GM12874 (cell line): ENCODE data around the gene S100Z.

Experiments used
- TF ChIP-seq, protein P1 (sequence below): IDR thresholded peaks from 2 replicates; pipeline ENCODE4 v1.5.1; 2011; ENCODE audit warnings: low read depth, mild to moderate bottlenecking, control low read depth, low read length, moderate library complexity; ENCODE audit not compliant: insufficient read depth

The S100Z gene

DNA sequence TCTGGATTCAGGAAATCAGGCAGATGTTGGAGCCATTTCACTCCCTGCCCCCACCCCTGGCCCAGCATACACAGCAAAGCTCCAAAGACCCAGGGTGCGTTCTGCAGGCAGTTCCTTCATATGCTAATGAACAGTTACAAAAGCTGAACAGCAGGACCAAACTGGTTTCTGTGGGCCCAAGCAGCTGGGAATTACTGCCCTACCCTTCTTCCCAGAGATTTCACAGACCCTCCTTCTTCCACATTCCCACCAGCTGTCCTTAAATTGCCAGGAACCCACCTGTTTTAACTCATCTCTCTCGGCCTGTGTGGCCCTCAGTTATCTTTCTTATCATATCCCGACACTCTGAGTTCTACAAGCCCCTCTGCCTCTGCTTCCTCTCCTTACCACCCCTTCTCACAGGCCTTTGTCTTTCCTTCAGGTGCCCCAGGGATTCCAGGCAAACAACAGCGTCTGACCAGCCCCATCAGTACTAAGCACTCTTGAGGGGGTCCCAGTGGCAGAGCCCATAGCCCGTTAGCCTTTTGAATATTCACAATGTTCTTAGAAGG lies 41.6 kb upstream of the S100Z start:
- TF ChIP-seq, protein P1, sequence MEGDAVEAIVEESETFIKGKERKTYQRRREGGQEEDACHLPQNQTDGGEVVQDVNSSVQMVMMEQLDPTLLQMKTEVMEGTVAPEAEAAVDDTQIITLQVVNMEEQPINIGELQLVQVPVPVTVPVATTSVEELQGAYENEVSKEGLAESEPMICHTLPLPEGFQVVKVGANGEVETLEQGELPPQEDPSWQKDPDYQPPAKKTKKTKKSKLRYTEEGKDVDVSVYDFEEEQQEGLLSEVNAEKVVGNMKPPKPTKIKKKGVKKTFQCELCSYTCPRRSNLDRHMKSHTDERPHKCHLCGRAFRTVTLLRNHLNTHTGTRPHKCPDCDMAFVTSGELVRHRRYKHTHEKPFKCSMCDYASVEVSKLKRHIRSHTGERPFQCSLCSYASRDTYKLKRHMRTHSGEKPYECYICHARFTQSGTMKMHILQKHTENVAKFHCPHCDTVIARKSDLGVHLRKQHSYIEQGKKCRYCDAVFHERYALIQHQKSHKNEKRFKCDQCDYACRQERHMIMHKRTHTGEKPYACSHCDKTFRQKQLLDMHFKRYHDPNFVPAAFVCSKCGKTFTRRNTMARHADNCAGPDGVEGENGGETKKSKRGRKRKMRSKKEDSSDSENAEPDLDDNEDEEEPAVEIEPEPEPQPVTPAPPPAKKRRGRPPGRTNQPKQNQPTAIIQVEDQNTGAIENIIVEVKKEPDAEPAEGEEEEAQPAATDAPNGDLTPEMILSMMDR = no peak

DNA sequence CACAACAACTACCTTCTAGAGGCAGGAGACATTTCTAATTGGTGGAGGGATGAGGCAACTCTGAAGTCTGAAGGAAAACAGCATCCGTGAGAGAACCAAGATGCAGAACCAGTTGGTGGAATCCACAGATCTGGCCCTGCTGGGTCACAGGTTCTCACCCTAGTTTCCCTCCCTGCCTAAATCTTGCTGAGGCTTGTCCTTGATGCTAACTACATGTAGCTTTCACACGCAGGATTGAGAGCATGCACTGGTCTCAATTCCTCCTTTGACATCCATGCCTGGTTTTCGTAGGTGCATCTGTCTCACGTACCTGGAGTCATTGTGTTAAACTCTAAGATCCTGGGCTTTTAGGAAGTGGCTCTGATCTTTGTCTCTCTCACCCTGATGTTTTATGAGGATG lies 40.7 kb upstream of the S100Z start:
- TF ChIP-seq, protein P1 = no peak

DNA sequence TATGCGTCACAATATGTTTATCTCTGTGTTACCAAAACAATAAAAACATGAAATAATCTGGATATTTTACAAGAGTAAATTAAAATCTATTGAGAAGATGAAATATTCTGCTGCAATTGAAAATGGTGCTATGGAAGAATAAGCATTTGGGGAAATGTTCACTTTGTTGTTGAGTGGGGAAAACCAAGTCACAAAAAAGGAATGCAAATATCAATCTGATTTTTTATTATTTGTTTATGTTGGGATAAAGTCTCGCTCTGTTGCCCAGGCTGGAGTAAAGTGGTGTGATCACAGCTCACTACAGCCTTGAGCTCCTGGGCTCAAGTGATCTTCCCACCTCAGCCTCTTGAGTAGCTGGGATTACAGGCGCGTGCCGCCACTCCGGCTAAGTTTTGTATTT lies 39.6 kb upstream of the S100Z start:
- TF ChIP-seq, protein P1 = no peak

DNA sequence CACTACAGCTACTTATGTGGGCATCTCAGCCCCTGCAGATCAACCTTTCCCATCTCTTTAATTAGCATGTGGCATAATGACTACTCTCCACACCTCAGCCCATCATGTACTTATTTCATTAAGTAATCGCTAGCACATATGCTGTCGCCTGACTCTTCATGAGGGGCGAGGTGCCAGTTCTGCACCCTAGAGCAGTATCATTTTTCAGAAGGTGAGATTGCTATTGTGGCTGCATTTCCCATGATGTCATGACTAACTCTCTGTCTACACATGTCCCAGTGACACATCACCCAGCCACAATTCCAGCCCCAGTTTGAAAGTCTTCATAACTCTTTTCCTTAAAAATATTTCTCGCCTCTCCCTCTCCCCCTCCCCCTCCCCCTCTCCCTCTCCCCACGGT lies 38.6 kb upstream of the S100Z start:
- TF ChIP-seq, protein P1 = no peak

DNA sequence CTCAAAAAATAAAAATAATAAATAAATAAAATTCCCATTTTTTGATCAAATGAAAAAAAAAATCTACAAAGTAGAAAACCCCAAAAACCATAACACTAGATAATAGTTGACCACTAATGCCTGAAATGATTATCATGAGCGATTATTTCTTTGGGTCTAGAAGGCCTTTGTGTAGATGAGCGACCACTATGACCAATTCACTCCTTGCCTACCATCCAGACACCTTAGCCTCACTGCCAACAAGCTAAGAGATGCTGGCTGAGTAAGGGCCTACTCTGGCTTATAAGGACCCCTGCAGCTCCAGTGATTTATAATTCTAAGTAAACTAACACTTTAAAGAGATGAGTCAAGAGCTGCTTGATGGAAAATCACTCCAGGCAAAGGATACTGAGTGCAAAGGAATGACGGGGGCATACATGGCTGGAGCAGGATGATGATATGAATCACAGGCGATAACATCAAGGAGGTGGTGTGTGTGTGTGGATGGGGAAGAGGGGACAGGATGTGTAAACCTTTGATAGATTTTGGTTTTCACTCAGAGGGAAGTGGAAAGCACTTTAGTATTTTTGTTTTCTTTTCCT lies 35.7 kb upstream of the S100Z start:
- TF ChIP-seq, protein P1 = no peak

DNA sequence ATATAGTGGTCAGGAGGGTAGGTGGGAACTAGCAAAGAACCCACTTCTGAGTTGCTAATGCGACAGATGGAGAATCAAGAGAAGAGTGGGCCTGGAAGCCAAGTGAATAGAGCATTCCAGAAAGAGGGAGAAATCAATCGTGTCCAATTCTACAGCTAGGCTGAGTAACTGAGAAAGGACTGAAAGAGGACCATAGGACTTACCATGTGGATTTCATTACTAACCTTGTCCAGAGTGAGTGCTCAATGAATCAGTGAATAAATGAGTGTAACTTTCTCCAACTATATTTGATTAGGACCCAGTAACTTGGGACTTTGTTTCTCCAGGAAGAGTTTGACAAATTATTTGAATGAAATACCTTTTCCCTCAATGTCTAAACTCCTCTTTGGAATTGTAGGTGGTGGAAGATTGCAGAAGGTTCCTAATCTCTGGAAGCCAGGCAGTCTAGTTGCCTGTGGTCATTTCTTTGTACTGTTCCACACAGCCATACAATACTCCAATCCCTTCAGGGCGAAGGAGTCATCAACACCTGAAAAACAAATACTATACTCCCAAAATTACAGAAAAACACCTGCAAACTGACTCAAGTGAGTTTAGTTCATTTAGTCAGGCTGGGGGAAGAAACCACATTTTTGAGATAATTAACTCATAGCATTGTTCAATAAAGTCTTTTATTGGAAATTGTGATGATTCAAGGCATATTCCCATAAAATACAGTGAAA lies 33.5 kb upstream of the S100Z start:
- TF ChIP-seq, protein P1 = no peak

DNA sequence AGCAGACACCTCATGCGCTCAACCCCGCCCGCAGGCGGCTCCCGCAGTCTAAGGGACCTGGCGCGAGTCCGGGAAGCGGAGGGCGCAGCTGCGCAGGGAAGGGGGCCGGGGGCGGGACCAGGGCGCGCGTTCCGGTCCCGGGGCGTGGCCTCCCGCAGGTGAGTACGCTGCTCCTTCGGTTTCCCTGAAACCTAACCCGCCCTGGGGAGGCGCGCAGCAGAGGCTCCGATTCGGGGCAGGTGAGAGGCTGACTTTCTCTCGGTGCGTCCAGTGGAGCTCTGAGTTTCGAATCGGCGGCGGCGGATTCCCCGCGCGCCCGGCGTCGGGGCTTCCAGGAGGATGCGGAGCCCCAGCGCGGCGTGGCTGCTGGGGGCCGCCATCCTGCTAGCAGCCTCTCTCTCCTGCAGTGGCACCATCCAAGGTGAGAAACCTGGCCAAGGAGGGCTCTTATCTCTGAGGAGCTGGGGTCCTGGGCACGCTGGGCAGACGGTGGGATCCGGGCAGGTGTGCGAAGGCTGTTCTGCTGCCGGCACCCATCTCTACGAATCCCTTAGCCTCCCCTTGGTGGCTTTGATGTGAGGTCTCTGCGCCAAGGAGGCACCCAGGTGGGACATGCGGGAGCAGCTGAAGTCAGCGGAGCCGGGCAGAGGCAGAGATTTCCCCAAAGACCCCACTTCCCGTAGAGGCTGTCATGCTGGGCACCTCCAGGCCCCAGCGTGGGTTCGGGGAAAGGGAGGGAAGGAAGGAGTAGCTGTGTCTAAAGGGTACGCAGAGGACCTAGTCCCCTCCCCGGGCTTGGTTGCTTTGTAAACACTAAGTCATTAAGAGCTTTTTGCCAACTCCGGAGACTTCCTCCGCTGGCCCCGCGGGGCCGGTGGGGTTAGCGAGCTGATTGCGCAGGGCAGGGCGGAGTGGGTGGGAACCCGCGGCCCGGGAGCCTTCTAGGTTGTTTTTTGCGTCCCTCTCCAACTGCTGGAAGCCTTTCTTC lies 30.7 kb upstream of the S100Z start, which contains the start of gene F2RL1:
Gene F2RL1, plus strand, starts transcription at position 187 of the 988 bp plus-strand sequence. Its CDS starts 153 bp downstream, at position 340.
- TF ChIP-seq, protein P1 = no peak
